GM21529 (cell line): ENCODE data around the gene SLC4A5.

ENCODE experiments used
- ATAC-seq: cut with Tn5 transposase; IDR thresholded peaks from one replicate; pipeline ENCODE4 v1.9.1; 2021; ENCODE audit not compliant: unreplicated experiment

SLC4A5 gene, protein sequence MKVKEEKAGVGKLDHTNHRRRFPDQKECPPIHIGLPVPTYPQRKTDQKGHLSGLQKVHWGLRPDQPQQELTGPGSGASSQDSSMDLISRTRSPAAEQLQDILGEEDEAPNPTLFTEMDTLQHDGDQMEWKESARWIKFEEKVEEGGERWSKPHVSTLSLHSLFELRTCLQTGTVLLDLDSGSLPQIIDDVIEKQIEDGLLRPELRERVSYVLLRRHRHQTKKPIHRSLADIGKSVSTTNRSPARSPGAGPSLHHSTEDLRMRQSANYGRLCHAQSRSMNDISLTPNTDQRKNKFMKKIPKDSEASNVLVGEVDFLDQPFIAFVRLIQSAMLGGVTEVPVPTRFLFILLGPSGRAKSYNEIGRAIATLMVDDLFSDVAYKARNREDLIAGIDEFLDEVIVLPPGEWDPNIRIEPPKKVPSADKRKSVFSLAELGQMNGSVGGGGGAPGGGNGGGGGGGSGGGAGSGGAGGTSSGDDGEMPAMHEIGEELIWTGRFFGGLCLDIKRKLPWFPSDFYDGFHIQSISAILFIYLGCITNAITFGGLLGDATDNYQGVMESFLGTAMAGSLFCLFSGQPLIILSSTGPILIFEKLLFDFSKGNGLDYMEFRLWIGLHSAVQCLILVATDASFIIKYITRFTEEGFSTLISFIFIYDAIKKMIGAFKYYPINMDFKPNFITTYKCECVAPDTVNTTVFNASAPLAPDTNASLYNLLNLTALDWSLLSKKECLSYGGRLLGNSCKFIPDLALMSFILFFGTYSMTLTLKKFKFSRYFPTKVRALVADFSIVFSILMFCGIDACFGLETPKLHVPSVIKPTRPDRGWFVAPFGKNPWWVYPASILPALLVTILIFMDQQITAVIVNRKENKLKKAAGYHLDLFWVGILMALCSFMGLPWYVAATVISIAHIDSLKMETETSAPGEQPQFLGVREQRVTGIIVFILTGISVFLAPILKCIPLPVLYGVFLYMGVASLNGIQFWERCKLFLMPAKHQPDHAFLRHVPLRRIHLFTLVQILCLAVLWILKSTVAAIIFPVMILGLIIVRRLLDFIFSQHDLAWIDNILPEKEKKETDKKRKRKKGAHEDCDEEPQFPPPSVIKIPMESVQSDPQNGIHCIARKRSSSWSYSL

DNA sequence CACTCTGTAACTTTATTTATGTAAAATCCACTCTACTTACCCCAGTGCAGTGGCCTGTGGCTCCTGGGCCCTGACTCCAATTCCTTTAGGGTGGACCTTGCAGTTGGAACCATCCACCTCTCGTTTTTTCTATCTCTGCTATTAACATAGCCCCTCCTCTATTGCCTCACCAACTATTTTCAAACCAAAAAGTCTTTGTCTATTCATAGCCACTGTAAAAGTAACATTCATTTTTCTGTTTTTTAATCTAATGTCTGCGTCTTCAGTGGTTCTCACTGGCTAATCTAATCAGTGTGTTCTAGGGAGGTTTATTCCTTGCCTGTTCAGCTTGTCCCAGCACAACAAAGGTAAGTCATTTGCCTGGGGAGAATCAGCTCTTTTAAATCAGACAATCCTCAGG, at the start of gene SLC4A5:
TSS of gene SLC4A5 (minus strand) at position 101 of the 400 bp plus-strand sequence. CDS start 28,393 bp downstream, outside the sequence.
- no peak for ATAC-seq

DNA sequence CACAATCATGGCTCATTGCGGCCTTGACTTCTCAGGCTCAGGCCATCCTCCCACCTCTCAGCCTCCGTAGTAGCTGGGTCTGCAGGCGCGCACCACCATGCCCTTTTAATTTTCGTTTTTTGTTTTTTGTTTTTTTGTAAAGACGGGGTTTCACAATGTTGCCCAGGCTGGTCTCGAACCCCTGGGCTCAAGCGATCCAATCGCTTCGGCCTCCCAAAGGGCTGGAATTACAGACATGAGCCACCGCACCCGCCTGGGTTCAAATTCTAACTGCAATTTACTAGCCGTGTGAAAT, 49.2 kb upstream of the SLC4A5 start:
- no peak for ATAC-seq

DNA sequence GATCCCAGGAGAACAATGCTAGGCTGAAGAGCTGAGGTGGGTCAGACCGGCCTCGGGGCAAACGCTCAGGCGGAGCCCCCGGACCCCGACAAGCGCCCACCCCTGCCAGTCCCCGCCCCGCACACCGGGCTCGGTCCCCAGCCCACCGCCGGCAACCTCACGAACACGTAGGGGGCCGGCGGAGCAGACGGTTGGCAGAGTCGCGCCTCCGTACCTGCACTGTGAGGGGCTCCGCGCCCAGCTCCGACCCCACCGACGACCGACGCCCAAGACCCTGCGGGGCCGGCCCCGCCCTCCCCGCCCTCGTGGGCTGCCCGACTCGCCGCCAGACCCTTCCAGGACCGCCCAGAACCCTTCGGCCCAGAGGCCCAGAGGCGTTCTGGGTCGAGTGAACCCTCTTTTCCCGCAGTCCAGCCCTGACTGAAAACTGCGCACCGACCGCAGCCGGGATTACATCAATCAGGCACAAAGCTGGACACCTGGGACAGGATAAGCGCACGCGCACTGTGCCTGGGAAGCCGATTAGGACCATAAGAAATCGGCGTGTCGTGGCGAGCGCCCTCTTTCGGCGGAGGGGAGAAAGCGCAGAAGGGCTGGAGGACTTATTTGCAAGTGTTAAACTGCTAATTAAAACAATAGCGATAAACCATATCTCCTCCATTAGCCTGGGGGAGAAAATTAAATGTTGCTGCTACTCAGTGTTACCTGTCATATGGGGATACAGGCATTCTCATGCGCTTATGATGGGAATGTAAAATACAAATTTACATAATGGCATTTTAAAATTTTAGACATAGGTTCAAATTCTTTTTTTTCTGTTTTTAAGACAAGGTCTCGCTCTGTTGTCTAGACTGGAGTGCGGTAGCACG, 48.6 kb upstream of the SLC4A5 start:
- peak; percentile 70 for ATAC-seq

DNA sequence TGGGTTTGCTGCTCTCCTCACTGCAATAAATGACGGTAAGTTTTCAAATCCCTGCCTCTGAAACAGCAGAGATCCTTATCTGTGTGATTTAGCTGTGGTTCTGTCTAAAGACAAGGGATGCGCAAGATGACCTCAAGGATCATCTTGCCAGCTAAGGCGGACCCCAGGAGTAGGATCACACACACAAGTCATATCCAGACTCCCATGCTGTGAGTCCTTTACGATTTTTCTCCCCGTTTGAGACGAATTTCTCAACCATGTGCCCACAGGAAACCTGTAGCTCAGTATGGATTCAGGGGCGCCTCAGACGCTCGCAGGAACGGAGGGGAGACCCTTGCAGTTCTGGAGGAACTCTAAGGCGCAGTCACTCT, 48.0 kb upstream of the SLC4A5 start:
- ATAC-seq = peak; percentile 38

DNA sequence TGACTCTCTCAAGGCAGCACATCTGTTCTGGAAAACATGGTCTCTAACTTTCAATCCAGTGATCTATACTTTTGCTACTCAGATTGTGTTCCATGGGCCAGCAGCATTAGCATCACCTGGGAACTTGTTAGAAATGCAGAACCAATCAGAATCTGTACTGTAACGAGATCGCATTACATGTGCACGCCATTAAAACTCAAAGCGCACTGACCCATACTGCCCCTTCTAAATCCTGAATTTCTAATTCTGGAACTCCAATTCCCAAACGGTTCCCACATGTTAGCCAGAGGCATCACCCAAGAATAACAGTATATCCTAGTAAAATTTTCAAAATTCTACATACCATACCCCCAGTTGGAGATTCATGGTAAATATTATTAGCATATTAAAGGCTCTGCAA, 47.4 kb upstream of the SLC4A5 start:
- no peak for ATAC-seq

DNA sequence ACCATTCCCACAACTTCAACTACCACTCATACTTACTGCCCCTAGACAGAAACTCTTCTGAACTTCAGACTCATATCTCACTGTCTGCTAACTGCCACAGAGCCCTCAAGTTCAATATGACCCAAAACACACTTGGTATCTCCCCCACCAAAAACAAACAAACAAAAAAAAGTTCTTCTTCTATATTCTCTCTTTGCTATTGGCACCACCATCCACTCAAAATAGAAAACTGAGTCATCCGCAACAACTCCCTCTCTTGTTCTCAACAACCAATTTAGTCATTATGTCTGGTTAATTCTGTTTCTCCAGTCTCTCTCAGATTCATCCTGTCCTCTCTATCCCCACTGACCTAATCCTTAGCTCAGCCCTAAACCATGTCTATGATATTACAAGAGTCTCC, 44.1 kb upstream of the SLC4A5 start:
- no peak for ATAC-seq

DNA sequence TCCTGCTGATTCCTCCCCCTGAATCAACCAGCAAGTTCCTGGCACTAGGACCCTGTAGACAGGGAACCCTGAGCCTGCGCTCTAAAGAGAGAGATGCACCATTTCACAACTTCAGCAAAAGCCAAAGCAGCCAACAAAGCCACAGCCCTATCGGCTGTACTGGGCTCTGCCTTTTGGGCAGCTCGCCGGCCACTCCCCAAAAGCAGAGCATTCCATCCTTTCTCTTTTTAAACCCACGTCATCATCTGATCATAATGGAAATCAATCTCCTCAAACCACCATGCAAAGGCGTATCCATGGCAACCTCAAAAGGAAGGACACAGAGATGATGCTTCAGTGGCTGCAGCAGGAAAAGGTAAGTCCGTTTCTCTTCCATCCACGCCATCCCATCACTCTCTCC, 42.2 kb upstream of the SLC4A5 start:
- no peak for ATAC-seq

DNA sequence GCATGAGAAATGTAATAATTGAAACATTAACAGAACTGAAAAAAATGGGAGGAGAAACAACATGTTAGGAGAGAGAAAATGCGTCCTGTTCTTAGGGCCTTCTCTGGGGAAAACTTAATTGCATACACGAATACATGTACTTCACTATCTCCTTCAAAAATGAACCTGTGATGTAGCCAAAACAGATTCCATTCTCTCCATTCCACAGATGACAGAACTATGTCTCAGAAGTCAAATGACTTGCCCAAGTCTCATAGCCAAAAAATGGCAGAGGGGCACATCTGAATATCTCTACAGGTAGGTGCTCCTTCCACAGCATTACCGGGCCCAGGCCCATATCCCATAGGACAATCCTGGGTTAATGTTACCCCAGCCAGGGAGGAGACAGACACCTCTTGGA, 40.8 kb upstream of the SLC4A5 start:
- ATAC-seq = no peak

DNA sequence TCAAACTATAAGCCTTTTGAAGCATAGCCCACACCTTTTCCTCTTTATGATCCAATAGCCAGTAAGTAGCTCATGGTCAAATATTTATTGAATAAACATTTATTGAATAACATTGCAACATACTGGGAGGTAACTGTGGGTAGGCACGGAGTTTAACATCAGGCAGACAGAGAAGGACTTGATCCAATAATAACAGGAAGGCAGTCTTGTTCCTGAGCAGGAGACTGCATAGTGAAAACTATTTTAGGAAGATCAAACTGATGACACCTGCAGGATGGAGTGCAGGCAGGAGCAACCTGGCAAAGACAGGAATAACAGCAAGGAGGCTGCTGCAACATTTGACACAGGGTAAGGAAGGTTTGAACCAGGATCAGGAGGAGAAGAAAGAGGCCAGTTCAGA, 40.0 kb upstream of the SLC4A5 start:
- no peak for ATAC-seq

DNA sequence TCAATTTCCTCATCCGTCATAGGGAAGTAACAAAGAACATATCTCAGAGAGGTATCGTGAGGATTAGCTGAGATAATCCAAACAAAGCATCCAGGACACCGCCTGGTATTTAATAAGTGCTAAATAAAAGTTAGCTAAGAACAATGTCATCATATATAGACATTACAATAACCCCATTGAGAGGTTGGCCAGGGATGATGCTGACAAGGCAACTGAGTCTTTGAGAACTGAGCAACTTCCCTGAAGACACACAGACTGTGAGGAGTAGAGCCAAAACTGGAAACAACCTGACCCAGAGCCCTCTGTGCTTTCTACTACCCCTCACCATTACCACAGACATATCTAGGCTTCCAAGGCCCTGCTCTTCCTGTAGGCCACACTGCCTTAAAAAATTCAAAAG, 38.5 kb upstream of the SLC4A5 start:
- no peak for ATAC-seq

DNA sequence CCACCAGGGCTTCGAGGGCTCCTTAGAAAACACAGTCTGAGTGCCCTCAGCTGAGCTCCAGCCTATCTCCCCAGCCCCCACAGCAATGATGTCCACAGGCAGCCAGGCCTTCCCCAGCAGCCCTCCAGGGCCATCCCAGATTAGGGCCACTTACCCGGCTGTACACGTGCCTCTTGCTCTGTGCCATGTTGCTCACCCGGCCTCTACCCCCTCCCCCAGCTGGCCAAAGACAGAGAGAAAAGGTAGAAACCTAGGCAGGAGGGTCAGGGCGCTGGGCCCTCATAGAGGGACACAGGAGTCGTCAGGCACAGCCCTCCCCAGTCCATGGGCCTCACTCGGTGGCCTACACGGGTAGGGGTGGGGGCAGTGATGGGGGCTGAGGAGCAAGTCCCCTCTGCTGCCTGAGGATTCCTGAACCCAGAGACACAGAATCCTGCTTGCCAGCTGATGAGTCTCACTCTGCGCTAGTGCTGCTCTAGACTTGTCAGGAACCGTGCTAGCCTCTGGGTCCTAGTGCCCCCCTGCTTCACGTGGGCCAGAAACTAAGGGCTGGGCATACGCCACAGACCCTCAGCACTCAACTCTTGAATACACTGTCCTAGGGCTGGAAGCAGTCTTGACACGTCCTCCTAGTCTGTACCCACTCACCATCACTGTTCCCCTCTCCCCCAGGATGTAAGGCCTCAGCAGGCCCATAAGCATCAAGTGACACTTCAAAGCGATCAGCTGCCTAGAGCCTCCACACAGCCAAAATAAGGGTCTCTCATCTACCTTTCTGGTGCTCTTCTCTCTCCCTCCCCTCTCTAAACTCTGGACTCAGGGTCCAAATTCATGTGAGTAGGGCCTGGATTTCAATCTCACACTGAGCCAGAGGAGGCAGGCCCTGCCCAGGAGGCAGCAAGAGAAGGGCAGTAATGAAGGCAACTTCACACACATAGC, 36.9 kb upstream of the SLC4A5 start, which contains the start of gene DCTN1:
TSS of gene DCTN1 (minus strand) at position 461 of the 939 bp plus-strand sequence. CDS start at position 187, 274 bp downstream.
- ATAC-seq = no peak

DNA sequence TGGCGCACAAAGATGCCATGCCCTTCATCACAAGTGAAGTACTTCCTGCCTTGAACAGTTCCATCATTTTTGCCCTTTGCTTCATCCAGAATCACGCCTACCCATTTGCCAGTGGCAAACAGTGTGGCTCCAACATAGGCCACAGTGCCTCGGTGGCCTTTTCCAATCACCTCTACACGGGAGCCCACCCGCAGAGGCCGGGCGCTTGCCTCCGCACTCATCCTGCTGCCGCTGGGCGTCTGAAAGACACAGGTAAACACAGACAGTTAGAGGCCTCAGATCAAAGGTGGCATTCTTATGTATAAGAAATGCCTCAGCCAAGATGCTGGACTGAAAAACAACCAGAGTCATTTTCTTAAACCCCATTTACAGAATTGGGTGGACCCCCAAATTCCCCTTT, 34.8 kb upstream of the SLC4A5 start:
- no peak for ATAC-seq

DNA sequence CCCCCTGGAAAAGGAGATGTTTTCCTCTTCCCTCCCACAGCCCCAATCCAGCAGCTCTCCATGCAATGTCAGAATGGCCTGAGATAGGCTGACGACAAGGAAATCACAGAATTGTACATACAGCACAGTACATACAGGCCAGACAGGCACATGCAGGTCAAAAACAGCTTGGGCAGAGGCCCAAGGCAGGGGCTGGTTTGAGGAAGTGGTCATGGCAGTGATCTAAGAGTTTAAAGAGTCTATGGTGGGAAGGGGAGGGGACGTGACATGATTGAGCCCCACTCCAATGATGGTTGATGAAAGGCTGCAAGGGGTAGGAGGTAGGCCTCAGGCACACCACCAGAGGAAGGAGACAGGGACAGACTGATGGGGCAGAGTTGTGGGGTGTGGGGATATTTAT, 32.6 kb upstream of the SLC4A5 start:
- no peak for ATAC-seq

DNA sequence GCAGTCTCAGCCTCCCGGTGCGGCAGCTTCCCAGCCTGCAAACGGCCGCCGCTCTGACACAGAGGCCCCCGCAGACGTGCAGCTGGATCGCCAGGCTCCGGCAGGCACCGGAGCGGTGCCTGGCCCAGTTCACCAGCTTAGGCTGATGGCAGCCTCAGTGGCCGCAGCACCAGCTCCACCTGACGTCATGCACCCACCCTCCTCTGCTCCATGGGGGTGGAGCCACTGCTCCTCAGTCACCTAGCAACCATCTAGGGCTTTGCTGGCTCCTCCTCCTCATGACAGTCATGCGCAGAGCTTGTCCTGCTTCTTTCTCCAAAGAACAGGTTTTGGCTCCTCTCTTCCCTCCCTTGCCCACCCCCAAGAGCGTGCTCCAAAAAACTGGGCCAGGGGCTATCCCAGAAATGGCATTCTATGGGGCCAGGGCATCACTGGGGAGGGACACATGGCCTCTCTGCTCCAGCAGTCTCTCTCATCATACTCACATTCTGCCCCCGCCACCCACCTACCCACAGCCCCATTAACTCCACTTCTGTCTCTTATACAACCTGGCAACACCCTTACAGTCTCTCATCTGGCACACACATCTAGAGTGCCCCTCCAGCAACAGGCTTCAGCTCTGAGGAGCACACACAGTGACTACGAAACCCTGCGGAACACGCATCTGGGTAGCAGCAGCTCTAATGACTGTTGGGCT, 31.4 kb upstream of the SLC4A5 start:
- no peak for ATAC-seq

DNA sequence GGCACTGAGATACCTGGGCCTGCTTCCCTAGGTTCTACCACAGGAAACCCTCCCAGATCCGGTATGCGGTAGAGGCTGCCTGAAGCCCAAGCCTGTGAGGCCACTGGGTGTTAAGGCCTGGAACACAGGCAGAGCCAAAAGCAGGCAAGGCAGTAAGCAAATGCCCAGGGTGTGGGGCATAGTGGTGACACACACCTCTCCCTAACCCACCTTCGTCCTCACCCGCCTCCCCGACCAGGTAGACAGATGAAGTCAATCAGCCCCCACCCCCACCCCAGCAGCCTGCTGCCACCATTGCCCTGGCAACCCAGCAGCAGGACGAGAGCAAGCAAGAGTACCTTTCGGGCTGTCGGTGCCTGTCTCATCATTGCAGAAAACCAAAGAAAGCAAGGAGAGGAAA, 30.8 kb upstream of the SLC4A5 start:
- ATAC-seq = no peak

DNA sequence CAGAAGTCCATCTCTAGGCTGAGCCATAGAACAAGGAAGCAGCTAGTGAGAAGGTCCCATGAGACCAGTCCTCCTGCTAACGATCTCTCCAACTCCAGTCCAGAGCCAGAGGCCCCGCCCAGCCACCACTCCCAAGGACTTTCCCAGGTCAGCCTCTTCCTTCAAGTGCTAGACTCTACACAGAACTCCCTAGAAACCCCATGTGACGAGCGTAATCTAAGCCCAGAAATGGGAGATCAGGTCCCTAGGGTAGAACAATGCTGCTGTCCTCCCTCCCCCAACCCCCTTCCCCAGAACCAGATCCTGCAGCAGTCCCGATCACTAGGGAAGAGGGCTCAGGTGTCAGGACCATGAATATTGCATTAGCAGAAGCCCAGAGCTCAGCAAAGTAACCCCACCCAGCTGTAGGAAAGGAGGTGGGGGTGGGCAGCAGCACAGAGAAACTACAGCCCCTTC, 30.0 kb upstream of the SLC4A5 start:
- no peak for ATAC-seq

DNA sequence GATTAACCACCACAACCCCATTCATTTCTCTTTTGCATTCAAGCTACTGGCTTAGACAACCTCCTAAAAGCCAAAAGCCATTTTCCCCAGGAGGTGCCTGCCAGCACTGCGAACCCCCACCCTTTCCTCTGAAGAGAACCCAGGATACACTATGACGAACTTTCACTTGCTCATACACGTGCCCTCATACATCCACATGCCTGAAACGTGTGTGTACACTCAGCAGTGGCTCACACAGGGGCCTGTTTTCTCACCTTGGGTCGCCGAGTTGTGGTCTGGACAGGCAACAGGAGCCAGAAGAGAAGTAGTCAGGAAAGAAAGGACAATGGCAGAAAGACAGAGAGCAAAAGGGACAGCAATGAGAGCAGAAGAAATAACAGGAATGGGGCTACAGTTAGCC, 29.5 kb upstream of the SLC4A5 start:
- no peak for ATAC-seq

DNA sequence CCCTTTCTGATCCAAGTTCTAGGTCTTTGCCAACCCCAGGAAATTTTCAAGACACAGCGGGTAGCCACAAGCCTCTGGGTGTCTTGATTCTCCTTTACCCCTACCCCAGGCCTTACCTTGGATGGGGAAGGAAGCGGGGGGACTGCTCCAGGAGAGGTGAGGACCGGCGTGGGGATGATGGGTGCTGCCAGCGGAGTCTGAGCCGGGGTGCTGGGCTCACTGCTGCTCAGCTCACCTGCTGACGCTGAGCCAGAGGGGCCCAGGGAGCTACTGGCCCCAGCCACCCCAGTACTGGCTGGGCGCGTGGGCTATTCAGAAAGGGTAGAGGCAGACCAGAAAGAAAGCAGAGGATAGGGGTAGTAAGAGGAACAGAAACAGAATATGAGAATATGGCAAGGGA, 28.2 kb upstream of the SLC4A5 start:
- no peak for ATAC-seq

DNA sequence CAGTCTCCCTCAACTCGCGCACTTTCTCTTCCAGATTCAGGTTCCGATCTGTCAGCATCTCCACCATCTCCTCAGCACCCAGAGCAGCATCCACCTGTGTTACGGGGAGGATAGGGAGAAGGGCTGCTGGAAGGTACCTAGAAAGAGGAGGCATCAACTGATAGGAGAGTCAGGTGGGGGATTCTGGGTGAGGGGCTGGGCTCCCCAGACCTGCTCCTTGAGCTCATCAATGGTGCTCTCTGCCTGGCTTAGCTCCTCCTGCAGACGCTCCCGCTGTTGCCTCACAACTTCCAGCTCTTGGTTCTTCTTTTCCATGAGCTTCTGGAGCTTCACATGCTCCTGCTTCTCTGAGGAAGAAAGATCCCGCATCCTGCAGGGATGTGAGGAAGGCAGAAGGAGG, 26.8 kb upstream of the SLC4A5 start:
- no peak for ATAC-seq
